ENCODE data around the gene TEDC1.

The TEDC1 gene

DNA sequence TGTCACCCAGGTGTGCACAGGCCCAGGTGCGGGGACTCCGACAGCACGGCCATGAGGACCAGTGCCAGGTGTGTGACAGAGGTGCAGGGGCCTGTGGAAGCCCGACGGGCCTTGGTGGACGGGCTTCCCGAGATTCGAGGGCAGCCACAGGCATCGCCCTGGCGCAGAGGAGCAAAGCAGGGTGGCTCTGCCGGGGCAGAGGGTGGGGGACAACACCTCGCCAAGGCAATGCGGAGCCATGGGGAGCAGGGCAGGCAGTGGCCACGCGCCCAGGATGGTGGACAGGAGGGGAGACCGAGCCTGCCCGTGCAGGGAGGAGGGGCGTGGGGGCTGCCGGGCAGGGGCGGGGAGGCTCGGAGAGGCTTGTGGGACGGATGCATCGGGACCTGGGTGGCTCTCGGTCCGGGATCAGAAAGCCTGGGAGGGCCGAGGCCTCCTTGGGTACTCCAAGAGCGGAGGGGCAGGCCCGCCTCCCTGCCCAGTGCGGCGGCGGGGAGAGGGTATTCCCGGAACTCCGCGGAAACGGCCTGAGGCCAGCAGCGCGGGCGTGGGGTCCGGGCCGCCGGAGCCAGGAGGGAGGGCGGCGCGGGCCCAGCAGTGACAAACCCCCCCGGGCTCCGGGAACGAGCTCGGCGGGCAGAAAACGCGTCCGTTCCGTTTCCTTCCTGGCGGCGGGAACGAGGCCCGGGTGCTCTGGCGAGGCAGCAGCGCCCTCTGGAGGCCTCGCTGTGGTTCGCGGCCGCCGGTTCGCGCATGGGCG, 37.0 kb downstream of the TEDC1 start (continued):
- TF ChIP-seq TSHZ2 (CRISPR knock-in tag; IDR thresholded peaks at IDR 0.05) (no peak), PPARA (CRISPR knock-in tag; IDR thresholded peaks at IDR 0.05; ENCODE audit: borderline replicate concordance) (no peak), OSR1 (CRISPR knock-in tag; IDR thresholded peaks at IDR 0.05) (no peak), GLIS3 (CRISPR knock-in tag; IDR thresholded peaks at IDR 0.05) (no peak), TCF4 (CRISPR knock-in tag; IDR thresholded peaks at IDR 0.05; ENCODE audit: borderline replicate concordance) (no peak), ESRRG (CRISPR knock-in tag; IDR thresholded peaks at IDR 0.05) (no peak)
- TF ChIP-seq, protein P1, sequence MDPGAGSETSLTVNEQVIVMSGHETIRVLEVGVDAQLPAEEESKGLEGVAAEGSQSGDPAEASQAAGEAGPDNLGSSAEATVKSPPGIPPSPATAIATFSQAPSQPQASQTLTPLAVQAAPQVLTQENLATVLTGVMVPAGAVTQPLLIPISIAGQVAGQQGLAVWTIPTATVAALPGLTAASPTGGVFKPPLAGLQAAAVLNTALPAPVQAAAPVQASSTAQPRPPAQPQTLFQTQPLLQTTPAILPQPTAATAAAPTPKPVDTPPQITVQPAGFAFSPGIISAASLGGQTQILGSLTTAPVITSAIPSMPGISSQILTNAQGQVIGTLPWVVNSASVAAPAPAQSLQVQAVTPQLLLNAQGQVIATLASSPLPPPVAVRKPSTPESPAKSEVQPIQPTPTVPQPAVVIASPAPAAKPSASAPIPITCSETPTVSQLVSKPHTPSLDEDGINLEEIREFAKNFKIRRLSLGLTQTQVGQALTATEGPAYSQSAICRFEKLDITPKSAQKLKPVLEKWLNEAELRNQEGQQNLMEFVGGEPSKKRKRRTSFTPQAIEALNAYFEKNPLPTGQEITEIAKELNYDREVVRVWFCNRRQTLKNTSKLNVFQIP (CRISPR knock-in tag; IDR thresholded peaks at IDR 0.05; ENCODE audit: borderline replicate concordance, low read depth): no peak

DNA sequence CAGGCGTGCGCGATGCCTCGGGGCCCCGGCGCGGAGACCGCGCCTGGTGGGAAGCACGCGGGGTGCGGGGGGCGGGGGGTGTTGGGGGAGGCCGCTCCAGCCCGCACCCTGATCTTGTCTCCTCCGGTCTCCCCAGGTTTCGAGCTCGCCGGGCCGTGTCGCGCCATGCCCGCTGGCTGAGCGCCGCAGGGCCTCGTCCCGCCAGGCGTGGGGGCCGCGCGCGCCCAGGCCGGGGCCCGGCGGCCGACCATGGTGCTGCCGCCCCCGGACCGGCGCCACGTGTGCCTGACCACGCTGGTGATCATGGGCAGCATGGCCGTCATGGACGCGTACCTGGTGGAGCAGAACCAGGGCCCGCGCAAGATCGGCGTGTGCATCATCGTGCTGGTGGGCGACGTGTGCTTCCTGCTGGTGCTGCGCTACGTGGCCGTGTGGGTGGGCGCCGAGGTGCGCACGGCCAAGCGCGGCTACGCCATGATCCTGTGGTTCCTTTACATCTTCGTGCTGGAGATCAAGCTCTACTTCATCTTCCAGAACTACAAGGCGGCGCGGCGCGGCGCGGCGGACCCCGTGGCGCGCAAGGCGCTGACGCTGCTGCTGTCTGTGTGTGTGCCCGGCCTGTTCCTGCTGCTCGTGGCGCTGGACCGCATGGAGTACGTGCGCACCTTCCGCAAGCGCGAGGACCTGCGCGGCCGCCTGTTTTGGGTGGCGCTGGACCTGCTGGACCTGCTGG, 37.7 kb downstream of the TEDC1 start:
- no peak for TF ChIP-seq ZNF565 (CRISPR knock-in tag; conservative IDR thresholded peaks at IDR 0.05; ENCODE audit: low read depth)
- TF ChIP-seq TOX (CRISPR knock-in tag; IDR thresholded peaks at IDR 0.05; ENCODE audit: borderline replicate concordance): no peak
- TF ChIP-seq PPARA (CRISPR knock-in tag; IDR thresholded peaks at IDR 0.05; ENCODE audit: borderline replicate concordance): no peak
- TF ChIP-seq, protein P1 (CRISPR knock-in tag; IDR thresholded peaks at IDR 0.05; ENCODE audit: borderline replicate concordance, low read depth): no peak
- TF ChIP-seq BACH2 (CRISPR knock-in tag; IDR thresholded peaks at IDR 0.05; ENCODE audit: borderline replicate concordance): no peak
- no peak for TF ChIP-seq ZNF8 (CRISPR knock-in tag; IDR thresholded peaks at IDR 0.05)
- no peak for TF ChIP-seq GLIS3 (CRISPR knock-in tag; IDR thresholded peaks at IDR 0.05)
- TF ChIP-seq, protein P2, sequence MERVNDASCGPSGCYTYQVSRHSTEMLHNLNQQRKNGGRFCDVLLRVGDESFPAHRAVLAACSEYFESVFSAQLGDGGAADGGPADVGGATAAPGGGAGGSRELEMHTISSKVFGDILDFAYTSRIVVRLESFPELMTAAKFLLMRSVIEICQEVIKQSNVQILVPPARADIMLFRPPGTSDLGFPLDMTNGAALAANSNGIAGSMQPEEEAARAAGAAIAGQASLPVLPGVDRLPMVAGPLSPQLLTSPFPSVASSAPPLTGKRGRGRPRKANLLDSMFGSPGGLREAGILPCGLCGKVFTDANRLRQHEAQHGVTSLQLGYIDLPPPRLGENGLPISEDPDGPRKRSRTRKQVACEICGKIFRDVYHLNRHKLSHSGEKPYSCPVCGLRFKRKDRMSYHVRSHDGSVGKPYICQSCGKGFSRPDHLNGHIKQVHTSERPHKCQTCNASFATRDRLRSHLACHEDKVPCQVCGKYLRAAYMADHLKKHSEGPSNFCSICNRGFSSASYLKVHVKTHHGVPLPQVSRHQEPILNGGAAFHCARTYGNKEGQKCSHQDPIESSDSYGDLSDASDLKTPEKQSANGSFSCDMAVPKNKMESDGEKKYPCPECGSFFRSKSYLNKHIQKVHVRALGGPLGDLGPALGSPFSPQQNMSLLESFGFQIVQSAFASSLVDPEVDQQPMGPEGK (CRISPR knock-in tag; IDR thresholded peaks at IDR 0.05; ENCODE audit: borderline replicate concordance): no peak
- TF ChIP-seq ZNF70 (CRISPR knock-in tag; IDR thresholded peaks at IDR 0.05): no peak
- no peak for TF ChIP-seq ISL1 (CRISPR knock-in tag; IDR thresholded peaks at IDR 0.05)
- no peak for TF ChIP-seq ESRRG (CRISPR knock-in tag; IDR thresholded peaks at IDR 0.05)
- TF ChIP-seq RARB (CRISPR knock-in tag; IDR thresholded peaks at IDR 0.05): no peak
- no peak for TF ChIP-seq ZFP3 (CRISPR knock-in tag; IDR thresholded peaks at IDR 0.05)
- TF ChIP-seq OSR1 (CRISPR knock-in tag; IDR thresholded peaks at IDR 0.05): no peak
- TF ChIP-seq, protein P3, sequence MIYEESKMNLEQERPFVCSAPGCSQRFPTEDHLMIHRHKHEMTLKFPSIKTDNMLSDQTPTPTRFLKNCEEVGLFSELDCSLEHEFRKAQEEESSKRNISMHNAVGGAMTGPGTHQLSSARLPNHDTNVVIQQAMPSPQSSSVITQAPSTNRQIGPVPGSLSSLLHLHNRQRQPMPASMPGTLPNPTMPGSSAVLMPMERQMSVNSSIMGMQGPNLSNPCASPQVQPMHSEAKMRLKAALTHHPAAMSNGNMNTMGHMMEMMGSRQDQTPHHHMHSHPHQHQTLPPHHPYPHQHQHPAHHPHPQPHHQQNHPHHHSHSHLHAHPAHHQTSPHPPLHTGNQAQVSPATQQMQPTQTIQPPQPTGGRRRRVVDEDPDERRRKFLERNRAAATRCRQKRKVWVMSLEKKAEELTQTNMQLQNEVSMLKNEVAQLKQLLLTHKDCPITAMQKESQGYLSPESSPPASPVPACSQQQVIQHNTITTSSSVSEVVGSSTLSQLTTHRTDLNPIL (CRISPR knock-in tag; IDR thresholded peaks at IDR 0.05; ENCODE audit: low read depth): no peak

DNA sequence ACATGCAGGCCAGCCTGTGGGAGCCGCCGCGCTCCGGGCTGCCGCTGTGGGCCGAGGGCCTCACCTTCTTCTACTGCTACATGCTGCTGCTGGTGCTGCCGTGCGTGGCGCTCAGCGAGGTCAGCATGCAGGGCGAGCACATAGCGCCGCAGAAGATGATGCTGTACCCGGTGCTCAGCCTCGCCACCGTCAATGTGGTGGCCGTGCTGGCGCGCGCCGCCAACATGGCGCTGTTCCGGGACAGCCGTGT, 38.2 kb downstream of the TEDC1 start:
- TF ChIP-seq CSRNP3 (CRISPR knock-in tag; IDR thresholded peaks at IDR 0.05) (no peak), ISL1 (CRISPR knock-in tag; IDR thresholded peaks at IDR 0.05) (no peak), ZNF70 (CRISPR knock-in tag; IDR thresholded peaks at IDR 0.05) (no peak), SNAI2 (CRISPR knock-in tag; IDR thresholded peaks at IDR 0.05) (no peak), ZNF565 (CRISPR knock-in tag; conservative IDR thresholded peaks at IDR 0.05; ENCODE audit: low read depth) (no peak), ARNTL (CRISPR knock-in tag; IDR thresholded peaks at IDR 0.05; ENCODE audit: borderline replicate concordance, low read depth) (no peak), TOX (CRISPR knock-in tag; IDR thresholded peaks at IDR 0.05; ENCODE audit: borderline replicate concordance) (no peak), TCF4 (CRISPR knock-in tag; IDR thresholded peaks at IDR 0.05; ENCODE audit: borderline replicate concordance) (no peak), OSR1 (CRISPR knock-in tag; IDR thresholded peaks at IDR 0.05) (no peak), ZNF8 (CRISPR knock-in tag; IDR thresholded peaks at IDR 0.05) (no peak), ESRRG (CRISPR knock-in tag; IDR thresholded peaks at IDR 0.05) (no peak), BACH2 (CRISPR knock-in tag; IDR thresholded peaks at IDR 0.05; ENCODE audit: borderline replicate concordance) (no peak), ZC3H10 (CRISPR knock-in tag; IDR thresholded peaks at IDR 0.05) (no peak), RARB (CRISPR knock-in tag; IDR thresholded peaks at IDR 0.05) (no peak)
- ATAC-seq: no peak

More for the DNA sequence above, 37.7 kb downstream of the TEDC1 start:
- ATAC-seq: no peak

Measured in SK-N-SH treated with all-trans-retinoic acid at 6 μM for 48 hours (cell line).